ENCODE measurements around the gene AGPS.

Gene AGPS

GRCh38 chr2:177535958-177536504 is 143.5 kb downstream of the AGPS start:
- TF ChIP-seq CTCF (IDR thresholded peaks at IDR 0.05; ENCODE audit: low read depth, low read length): no peak
- no peak for DNase-seq
- H3K36me3 ChIP-seq: no peaks in the 10 kb centered on the region; the same call in 1 of the 2 replicates

DNA sequence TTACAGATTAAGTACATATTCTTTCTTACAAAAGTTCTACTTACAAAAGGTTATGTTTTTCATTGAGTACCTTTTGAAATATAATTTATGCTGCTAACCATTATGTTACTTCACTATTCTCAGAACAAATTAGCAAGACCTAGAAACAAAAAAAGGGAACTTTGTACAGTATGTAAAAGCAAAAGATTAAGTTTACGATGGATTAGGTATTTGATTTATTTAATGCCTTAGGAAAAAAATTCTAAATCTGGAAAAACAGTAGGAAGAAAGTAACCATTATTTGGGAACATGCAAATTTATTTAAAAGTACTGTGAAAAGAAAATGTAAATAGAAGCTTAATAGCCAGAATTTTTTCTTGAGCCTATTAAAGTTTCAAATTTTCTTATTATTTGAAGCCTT is 144.6 kb downstream of the AGPS start:
- H3K4me3 ChIP-seq (ENCODE audit: low read depth, low read length): no peak overlapping the region
- TF ChIP-seq CTCF (IDR thresholded peaks at IDR 0.05; ENCODE audit: low read depth, low read length): no peak
- H3K36me3 ChIP-seq: no peaks in the 10 kb centered on the region; the same call in 1 of the 2 replicates
- no peaks in the 10 kb centered on the region for H3K27me3 ChIP-seq (ENCODE audit: insufficient read depth, low read depth, severe bottlenecking)
- H3K27ac ChIP-seq: no peak overlapping the region
- no peak for DNase-seq
- no peaks in the 10 kb centered on the region for H3K9me3 ChIP-seq (ENCODE audit: severe bottlenecking)

More at GRCh38 chr2:177535958-177536504, 143.5 kb downstream of the AGPS start:
- H3K9me3 ChIP-seq (ENCODE audit: severe bottlenecking): no peaks in the 10 kb centered on the region
- H3K27me3 ChIP-seq (ENCODE audit: insufficient read depth, low read depth, severe bottlenecking): no peaks in the 10 kb centered on the region
- no peak overlapping the region for H3K27ac ChIP-seq
- H3K4me3 ChIP-seq (ENCODE audit: low read depth, low read length): no peak overlapping the region

DNA sequence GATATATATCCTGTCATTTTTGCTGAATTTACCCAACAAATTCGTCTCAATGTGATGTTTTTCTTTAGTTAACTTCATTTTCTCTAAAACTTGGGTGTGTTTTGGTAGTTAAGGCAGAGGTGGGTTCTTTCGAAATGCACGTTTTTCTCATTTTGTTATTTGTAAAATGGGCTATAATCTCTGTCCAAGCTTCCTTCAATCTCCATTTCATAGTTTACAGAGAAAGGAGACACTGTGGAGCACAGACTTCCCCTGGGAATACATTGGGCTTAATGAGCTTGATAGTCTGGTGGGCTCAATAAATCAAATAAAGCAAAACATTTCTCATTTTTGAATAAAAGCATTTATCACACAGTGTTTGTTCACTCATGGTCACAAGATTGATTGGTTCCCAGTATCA is 145.1 kb downstream of the AGPS start:
- H3K27me3 ChIP-seq (ENCODE audit: insufficient read depth, low read depth, severe bottlenecking): no peaks in the 10 kb centered on the region
- H3K4me3 ChIP-seq (ENCODE audit: low read depth, low read length): no peak overlapping the region
- no peak for TF ChIP-seq CTCF (IDR thresholded peaks at IDR 0.05; ENCODE audit: low read depth, low read length)
- no peak overlapping the region for H3K27ac ChIP-seq
- no peak for DNase-seq
- H3K36me3 ChIP-seq: no peaks in the 10 kb centered on the region; the same call in 1 of the 2 replicates
- H3K9me3 ChIP-seq (ENCODE audit: severe bottlenecking): no peaks in the 10 kb centered on the region

GRCh38 chr2:177538323-177538722 is 145.8 kb downstream of the AGPS start:
- TF ChIP-seq CTCF (IDR thresholded peaks at IDR 0.05; ENCODE audit: low read depth, low read length): no peak
- DNase-seq: no peak
- no peak overlapping the region for H3K4me3 ChIP-seq (ENCODE audit: low read depth, low read length)

DNA sequence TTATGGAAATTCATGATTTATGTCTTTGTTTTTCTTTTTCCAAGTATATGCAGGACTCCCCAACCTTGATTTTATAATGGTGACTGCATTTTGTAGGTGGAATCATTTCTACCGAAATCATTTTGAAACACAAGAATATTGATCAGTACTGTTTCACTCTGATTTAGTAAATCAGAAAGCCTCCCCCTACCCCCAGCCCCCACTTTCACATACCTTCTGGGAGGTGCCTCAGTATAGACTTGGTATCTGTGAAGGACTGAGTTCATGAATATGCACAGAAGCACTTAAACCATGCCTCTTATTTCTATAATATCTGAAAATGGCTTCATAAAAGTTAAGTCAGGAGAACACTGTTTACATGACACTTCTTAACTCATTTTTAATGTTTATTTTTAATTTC is 147.7 kb downstream of the AGPS start:
- Histone ChIP-seq H3K27ac (no peak overlapping the region), H3K27me3 (ENCODE audit: insufficient read depth, low read depth, severe bottlenecking) (no peaks in the 10 kb centered on the region), H3K4me3 (ENCODE audit: low read depth, low read length) (no peak overlapping the region), H3K36me3 (no peaks in the 10 kb centered on the region; the same call in 1 of the 2 replicates), H3K9me3 (ENCODE audit: severe bottlenecking) (peaks cover 2% of the 10 kb centered on the region)
- no peak for DNase-seq
- no peak for TF ChIP-seq CTCF (IDR thresholded peaks at IDR 0.05; ENCODE audit: low read depth, low read length)

More at GRCh38 chr2:177538323-177538722, 145.8 kb downstream of the AGPS start:
- no peaks in the 10 kb centered on the region for H3K27me3 ChIP-seq (ENCODE audit: insufficient read depth, low read depth, severe bottlenecking)
- no peaks in the 10 kb centered on the region for H3K9me3 ChIP-seq (ENCODE audit: severe bottlenecking)
- no peaks in the 10 kb centered on the region; the same call in 1 of the 2 replicates for H3K36me3 ChIP-seq
- no peak overlapping the region for H3K27ac ChIP-seq
